Vagina (tissue), 2 donors: Measurements from ENCODE around the gene PRDM15. TPM values are rescaled to one million over a fixed set of nuclear protein-coding genes. Genes with fewer than 3 reads are reported as not detected.

Source experiments
- DNase-seq, 2 donors: peaks; one replicate each; pipeline ENCODE4 v3.0.0-alpha.2; 2017; ENCODE audit errors: extremely low spot score in 2 of 2
- H3K27ac ChIP-seq: fragments of 200-600 bp; sonication (generic); one replicate; pipeline ENCODE4 v1.5.1; 2019
- H3K27me3 ChIP-seq: fragments of 200-600 bp; sonication (generic); one replicate; pipeline ENCODE4 v1.5.1; 2019
- H3K36me3 ChIP-seq, 2 donors: fragments of 200-600 bp; sonication (generic); one replicate each; pipeline ENCODE4 v1.5.1; 2017 to 2019
- H3K4me1 ChIP-seq: fragments of 200-600 bp; sonication (generic); one replicate; pipeline ENCODE4 v1.5.1; 2019
- H3K4me3 ChIP-seq, 2 donors: fragments of 200-600 bp; sonication (generic); 1 replicate in 1 of 2; 2 replicates in 1 of 2; pipeline ENCODE4 v1.5.1; 2016 to 2019
- H3K9me3 ChIP-seq: fragments of 200-600 bp; sonication (generic); one replicate; pipeline ENCODE4 v1.5.1; 2019
- CTCF ChIP-seq, 3 experiments: fragments of 450-650 bp in 2 of 3; fragments of 200-600 bp in 1 of 3; sonication (generic) in 1 of 3; IDR thresholded peaks; one replicate each; pipeline ENCODE4 v1.5.1; 2017 to 2019; ENCODE audit warnings: antibody characterized with exemption in 3 of 3, mild to moderate bottlenecking in 2 of 3, moderate library complexity in 2 of 3
- POLR2A ChIP-seq, 2 donors: fragments of 450-650 bp; IDR thresholded peaks; one replicate each; pipeline ENCODE4 v1.6.1; 2017; ENCODE audit warnings: antibody characterized with exemption in 2 of 2, mild to moderate bottlenecking in 2 of 2, moderate library complexity in 2 of 2
- POLR2AphosphoS5 ChIP-seq, 2 donors: sonication (generic); formaldehyde crosslinking; IDR thresholded peaks; one replicate each; pipeline ENCODE4 v1.9.0; 2017; ENCODE audit warnings: antibody characterized with exemption in 2 of 2, mild to moderate bottlenecking in 2 of 2, low read depth in 1 of 2; ENCODE audit not compliant: insufficient read depth in 1 of 2
- intact Hi-C: fragments of 100-400 bp; cut with DNase I; formaldehyde crosslinking; loops from one replicate; pipeline ENCODE4 v1.15.1; 2023
- total RNA-seq: library from RNA; depleted of rRNA; stranded (reverse); fragments of >200 nt; gene quantifications from one replicate; pipeline ENCODE4 v1.2.3, GENCODE V29; 2016

Gene PRDM15
- total RNA-seq, 1 donor from 2014 or later, result 31.2 TPM

GRCh38 chr21:41769933-41770332 is 109.2 kb downstream of the PRDM15 start:
- Histone ChIP-seq H3K27ac (no peak overlapping the region), H3K4me1 (peaks cover 26% of the 10 kb centered on the region), H3K9me3 (no peaks in the 10 kb centered on the region), H3K36me3 (no peaks in the 10 kb centered on the region), H3K27me3 (peaks cover 17% of the 10 kb centered on the region), H3K4me3 (no peak overlapping the region)
- TF ChIP-seq CTCF (IDR thresholded peaks at IDR 0.05), result no peak
- no peak for TF ChIP-seq POLR2AphosphoS5 (IDR thresholded peaks at IDR 0.05; ENCODE audit: insufficient read depth in 1 of 2, low read depth in 1 of 2)
- TF ChIP-seq POLR2A (IDR thresholded peaks at IDR 0.05), result no peak
- no peak for DNase-seq
- intact Hi-C loops, result no loop called here

- TF ChIP-seq POLR2A (IDR thresholded peaks at IDR 0.05) (no peak), CTCF (IDR thresholded peaks at IDR 0.05) (no peak), POLR2AphosphoS5 (IDR thresholded peaks at IDR 0.05; ENCODE audit: insufficient read depth in 1 of 2, low read depth in 1 of 2) (no peak)
- H3K9me3 ChIP-seq, result no peaks in the 10 kb centered on the region
- intact Hi-C loops, result no loop called here
- peaks cover 26% of the 10 kb centered on the region for H3K4me1 ChIP-seq
- no peak for DNase-seq
- no peak overlapping the region for H3K27ac ChIP-seq
- H3K27me3 ChIP-seq, result peaks cover 17% of the 10 kb centered on the region
- no peak overlapping the region for H3K4me3 ChIP-seq
- no peaks in the 10 kb centered on the region for H3K36me3 ChIP-seq
Measured at GRCh38 chr21:41769521-41769920, 109.6 kb downstream of the PRDM15 start.

GRCh38 chr21:41769111-41769510 is 110.0 kb downstream of the PRDM15 start:
- intact Hi-C loops, result no loop called here

GRCh38 chr21:41768437-41769042 is 110.6 kb downstream of the PRDM15 start:
- no peak for TF ChIP-seq POLR2A (IDR thresholded peaks at IDR 0.05)
- no peak for TF ChIP-seq CTCF (IDR thresholded peaks at IDR 0.05)
- no peak for TF ChIP-seq POLR2AphosphoS5 (IDR thresholded peaks at IDR 0.05; ENCODE audit: insufficient read depth in 1 of 2, low read depth in 1 of 2)
- Histone ChIP-seq H3K36me3 (no peaks in the 10 kb centered on the region), H3K4me1 (peaks cover 32% of the 10 kb centered on the region), H3K27me3 (peaks cover 17% of the 10 kb centered on the region), H3K9me3 (no peaks in the 10 kb centered on the region), H3K27ac (no peak overlapping the region), H3K4me3 (peak overlapping the region; percentile 19 to 25)
- no peak for DNase-seq
- intact Hi-C loops, result no loop called here

More at GRCh38 chr21:41769111-41769510, 110.0 kb downstream of the PRDM15 start:
- Histone ChIP-seq H3K36me3 (no peaks in the 10 kb centered on the region), H3K4me1 (peaks cover 30% of the 10 kb centered on the region), H3K4me3 (peak overlapping the region; percentile 19 to 25), H3K27ac (no peak overlapping the region), H3K9me3 (no peaks in the 10 kb centered on the region), H3K27me3 (peaks cover 17% of the 10 kb centered on the region)
- no peak for DNase-seq
- TF ChIP-seq POLR2A (IDR thresholded peaks at IDR 0.05) (no peak), CTCF (IDR thresholded peaks at IDR 0.05) (no peak), POLR2AphosphoS5 (IDR thresholded peaks at IDR 0.05; ENCODE audit: insufficient read depth in 1 of 2, low read depth in 1 of 2) (no peak)

- peak overlapping the region in 1 of 2 donors; percentile 19 for H3K4me3 ChIP-seq
- no peak for DNase-seq
- peaks cover 21% of the 10 kb centered on the region for H3K27me3 ChIP-seq
- intact Hi-C loops, result no loop called here
- TF ChIP-seq POLR2AphosphoS5 (IDR thresholded peaks at IDR 0.05; ENCODE audit: insufficient read depth in 1 of 2, low read depth in 1 of 2), result no peak
- no peak for TF ChIP-seq POLR2A (IDR thresholded peaks at IDR 0.05)
- no peak for TF ChIP-seq CTCF (IDR thresholded peaks at IDR 0.05)
- no peak overlapping the region for H3K27ac ChIP-seq
- no peaks in the 10 kb centered on the region for H3K9me3 ChIP-seq
- H3K4me1 ChIP-seq, result peaks cover 32% of the 10 kb centered on the region
- H3K36me3 ChIP-seq, result no peaks in the 10 kb centered on the region
Measured at GRCh38 chr21:41767606-41768436, 111.3 kb downstream of the PRDM15 start.
